Activated naive CD8-positive, alpha-beta T cell treated with anti-CD3 and anti-CD28 coated beads, Interleukin-2, amount 10 ng/mL, durations not matched to agents 7 days and 5 days (primary cell): ENCODE data around the gene ULK2. TPM values are rescaled to one million over a fixed set of nuclear protein-coding genes. Genes with fewer than 3 reads are reported as not detected.

Source experiments
- ATAC-seq: fragments of 150-1000 bp; cut with Tn5 transposase; one replicate; pipeline ENCODE4 v1.10.0; 2021; ENCODE audit warnings: low read depth, moderate library complexity
- POLR2A ChIA-PET: fragments of 350-600 bp; sonication (Branson Sonifier 250); formaldehyde crosslinking; loops from one replicate; lab custom pipeline; 2021; ENCODE audit warnings: antibody characterized with exemption; lab: Charles Lee
- DNase-seq: peaks from one replicate; pipeline ENCODE4 v3.0.0; 2021
- H3K27ac Mint-ChIP-seq: one replicate; pipeline ENCODE4 v1.8.0; 2022; ENCODE audit warnings: mild to moderate bottlenecking, mixed read lengths
- H3K27me3 Mint-ChIP-seq: one replicate; pipeline ENCODE4 v1.8.0; 2022; ENCODE audit warnings: mild to moderate bottlenecking, moderate library complexity, mixed read lengths
- H3K36me3 Mint-ChIP-seq: one replicate; pipeline ENCODE4 v1.8.0; 2021; ENCODE audit warnings: mild to moderate bottlenecking, mixed read lengths
- H3K4me1 Mint-ChIP-seq: one replicate; pipeline ENCODE4 v1.8.0; 2021; ENCODE audit warnings: mixed read lengths
- H3K4me3 Mint-ChIP-seq: one replicate; pipeline ENCODE4 v1.8.0; 2022; ENCODE audit warnings: mild to moderate bottlenecking, moderate library complexity, mixed read lengths
- H3K9me3 Mint-ChIP-seq: one replicate; pipeline ENCODE4 v1.8.0; 2021; ENCODE audit warnings: mixed read lengths
- total RNA-seq, 2 experiments: library from RNA; stranded (reverse); gene quantifications; one replicate each; pipeline ENCODE4 v1.2.3, GENCODE V29; 2021

The ULK2 gene
- total RNA-seq, 2 experiments from 2014 or later = 8.8 to 9.7 TPM

DNA sequence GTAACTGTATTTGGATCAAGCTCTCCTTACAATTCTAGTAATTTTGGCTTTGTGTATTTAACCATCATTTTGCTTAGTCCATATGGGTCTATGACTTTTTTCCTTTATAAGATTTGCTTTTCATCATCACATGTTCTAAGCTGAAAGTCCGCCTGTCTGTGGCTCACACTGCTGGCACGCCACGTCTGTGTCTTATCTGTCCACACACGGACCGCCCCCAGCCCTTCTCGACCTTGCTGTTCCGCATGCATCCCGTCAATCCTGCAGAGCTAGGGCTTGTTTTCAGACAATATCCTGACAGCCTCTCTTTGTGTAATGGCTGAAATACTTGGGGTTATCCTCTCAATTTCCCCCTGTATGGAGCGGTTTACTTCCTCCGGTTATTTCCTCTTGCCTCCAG is 111.2 kb downstream of the ULK2 start:
- H3K36me3 Mint-ChIP-seq = no peaks in the 10 kb centered on the region
- POLR2A ChIA-PET = no interaction called here
- no peaks in the 10 kb centered on the region for H3K9me3 Mint-ChIP-seq
- no peak for ATAC-seq
- no peak overlapping the region for H3K4me3 Mint-ChIP-seq
- no peak for DNase-seq
- H3K27ac Mint-ChIP-seq = no peak overlapping the region
- peaks cover 3% of the 10 kb centered on the region for H3K27me3 Mint-ChIP-seq
- no peaks in the 10 kb centered on the region for H3K4me1 Mint-ChIP-seq

DNA sequence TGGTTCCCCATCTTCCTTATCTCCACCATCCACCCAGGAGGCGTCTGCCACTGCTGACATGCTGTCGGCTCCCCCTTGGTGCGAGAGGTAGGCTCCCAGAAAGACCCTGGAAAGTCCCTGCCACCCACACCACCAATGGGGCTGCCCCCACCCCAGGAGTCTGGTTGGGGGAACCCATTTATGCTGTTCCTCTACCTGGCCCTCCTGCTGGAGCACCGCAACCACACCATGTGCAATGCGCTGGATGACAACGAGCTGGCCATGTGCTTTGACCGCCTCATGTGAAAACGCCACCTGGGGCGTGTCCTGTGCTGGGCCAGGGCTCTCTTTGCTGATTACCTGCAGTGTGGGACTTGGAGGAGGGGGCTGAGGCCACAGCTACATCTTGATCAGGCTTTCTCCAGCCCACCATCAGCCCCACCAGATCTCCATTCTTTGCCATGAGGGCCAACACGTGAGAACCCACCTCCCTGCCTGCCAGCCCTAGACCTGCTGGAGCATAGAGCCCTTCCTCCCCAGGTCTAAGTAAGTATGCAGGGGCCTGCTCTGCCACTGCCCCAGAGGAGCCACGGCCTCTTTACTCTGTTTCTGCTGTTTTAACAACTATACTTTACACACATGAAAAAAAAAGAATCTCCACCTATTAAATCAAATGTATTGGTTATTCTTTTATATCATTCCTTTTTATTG is 111.8 kb downstream of the ULK2 start:
- POLR2A ChIA-PET = no interaction called here
- no peak overlapping the region for H3K27ac Mint-ChIP-seq
- H3K4me3 Mint-ChIP-seq = no peak overlapping the region
- no peaks in the 10 kb centered on the region for H3K4me1 Mint-ChIP-seq
- no peaks in the 10 kb centered on the region for H3K9me3 Mint-ChIP-seq
- peaks cover 4% of the 10 kb centered on the region for H3K27me3 Mint-ChIP-seq
- H3K36me3 Mint-ChIP-seq = no peaks in the 10 kb centered on the region
- ATAC-seq = no peak
- DNase-seq = no peak

DNA sequence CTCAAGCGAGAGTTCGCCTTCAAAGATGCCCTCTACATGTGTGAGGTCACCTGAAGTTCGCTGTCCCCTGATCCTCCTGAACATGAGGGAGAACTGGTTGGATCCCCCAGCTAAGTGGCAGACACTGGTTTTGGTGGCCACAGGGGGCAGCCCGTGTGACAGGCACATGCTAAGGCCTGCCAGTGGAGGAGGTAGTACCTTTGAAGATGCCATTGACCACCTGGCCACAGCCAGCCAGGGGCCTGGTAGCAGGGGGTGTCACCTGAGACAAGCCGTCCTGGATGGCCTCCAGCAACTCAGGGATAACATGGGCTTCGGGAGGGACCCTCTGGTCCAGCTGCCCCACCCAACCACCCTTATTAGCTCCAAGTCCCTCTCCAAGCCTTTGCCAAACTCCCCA is 112.3 kb downstream of the ULK2 start:
- POLR2A ChIA-PET = no interaction called here
- DNase-seq (no peak), ATAC-seq (no peak)
- H3K4me1 Mint-ChIP-seq = no peaks in the 10 kb centered on the region
- H3K27me3 Mint-ChIP-seq = peaks cover 7% of the 10 kb centered on the region
- H3K4me3 Mint-ChIP-seq = no peak overlapping the region
- no peaks in the 10 kb centered on the region for H3K36me3 Mint-ChIP-seq
- H3K9me3 Mint-ChIP-seq = no peaks in the 10 kb centered on the region
- no peak overlapping the region for H3K27ac Mint-ChIP-seq

DNA sequence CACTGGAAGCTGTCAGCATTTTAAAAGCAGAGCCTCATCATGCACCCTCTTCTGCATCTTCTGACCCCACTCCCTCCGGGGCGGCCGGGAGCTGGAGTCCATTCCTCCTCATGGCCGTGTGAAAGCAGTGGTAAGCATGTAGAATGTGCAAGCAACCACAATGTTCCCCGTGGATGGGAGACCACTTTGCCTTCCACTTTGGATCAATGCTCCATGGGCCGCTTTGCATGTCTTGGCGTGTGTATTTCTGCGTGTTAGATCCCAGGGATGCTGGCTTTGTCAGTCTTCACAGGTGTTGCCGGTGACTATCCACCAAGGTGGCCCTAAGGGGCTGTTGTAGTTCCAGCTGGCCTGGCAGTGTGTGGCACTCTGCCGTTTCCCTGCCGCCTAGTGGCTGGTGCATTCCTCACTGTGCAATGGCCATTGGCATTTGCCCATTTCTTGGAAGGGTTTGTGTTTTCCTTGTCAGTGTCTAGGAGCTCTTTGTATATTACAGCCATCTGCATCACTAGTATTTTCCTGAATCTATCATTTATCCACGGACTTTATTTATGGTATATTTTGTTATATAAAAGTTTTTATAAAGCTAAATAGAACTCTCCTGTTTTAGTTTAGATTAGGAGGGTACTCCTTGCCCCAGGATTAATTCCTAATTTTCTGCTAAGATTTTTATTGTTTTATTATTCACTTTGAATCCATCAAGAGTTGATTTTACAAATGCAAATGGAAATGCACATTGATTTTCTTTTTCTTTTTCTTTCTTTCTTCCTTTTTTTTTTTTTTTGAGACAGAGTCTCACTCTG is 113.9 kb downstream of the ULK2 start:
- POLR2A ChIA-PET = no interaction called here
- Mint-ChIP-seq H3K27ac (no peak overlapping the region), H3K27me3 (peaks cover 7% of the 10 kb centered on the region), H3K4me3 (no peak overlapping the region), H3K4me1 (no peaks in the 10 kb centered on the region), H3K9me3 (no peaks in the 10 kb centered on the region), H3K36me3 (no peaks in the 10 kb centered on the region)
- ATAC-seq = no peak
- DNase-seq = no peak

DNA sequence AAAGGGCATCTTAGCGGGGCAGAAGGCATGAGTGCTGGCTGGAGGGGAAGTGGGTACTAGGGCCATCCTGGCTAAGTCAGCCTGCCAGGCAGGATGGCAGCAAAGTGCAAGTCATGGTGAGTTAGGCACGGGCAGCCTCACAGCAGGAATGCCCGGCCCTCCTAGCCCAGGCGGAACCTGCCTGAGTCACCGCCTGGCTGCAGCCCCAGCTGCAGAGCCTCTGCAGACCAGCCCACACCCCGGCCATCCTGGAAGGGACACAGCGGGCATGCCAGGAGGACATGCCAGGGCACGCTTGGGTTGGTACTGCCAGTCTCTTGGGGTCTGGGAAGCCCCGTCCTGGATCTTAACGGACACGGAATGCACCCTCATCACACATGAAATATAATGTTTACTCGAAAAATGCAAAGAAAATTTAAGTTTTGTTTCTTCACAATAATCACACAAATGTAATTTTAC is 114.7 kb downstream of the ULK2 start:
- no peak overlapping the region for H3K4me3 Mint-ChIP-seq

DNA sequence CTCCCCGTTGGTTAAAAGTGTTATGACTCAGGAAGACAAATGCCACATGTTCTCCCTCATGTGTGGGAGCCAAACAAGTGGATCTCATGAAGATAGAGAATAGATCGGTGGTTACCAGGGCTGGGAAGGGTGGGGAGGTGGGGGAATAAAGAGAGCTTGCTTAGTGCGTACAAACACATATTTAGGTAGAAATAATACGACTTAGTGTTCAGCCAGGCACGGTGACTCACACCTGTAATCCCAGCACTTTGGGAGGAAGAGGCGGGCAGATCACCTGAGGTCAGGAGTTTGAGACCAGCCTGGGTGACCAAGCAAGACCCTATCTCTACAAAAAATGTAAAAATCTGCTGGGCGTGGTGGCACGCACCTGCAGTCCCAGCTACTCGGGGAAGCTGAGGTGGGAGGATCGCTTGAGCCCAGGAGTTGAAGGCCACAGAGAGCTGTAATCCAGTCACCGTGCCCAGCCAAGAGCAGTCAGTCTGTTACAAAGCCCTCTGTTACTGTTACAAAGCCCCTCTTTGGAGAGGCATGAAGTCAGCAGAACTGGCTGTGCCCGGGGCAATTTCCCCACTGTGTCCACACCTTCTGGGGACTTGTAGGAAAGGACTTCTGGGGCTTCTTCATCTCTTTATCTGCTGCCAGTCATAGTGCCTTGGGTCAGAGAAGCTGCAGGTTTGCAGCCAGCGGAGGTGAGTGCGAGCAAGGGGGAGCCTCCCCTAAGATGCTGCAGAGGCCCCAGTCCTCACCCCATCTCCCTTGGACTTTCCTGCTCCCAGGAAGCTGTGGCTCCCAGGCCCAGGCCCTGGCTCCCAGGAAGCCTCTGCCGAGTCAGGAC is 115.3 kb downstream of the ULK2 start:
- POLR2A ChIA-PET = no interaction called here
- H3K36me3 Mint-ChIP-seq = no peaks in the 10 kb centered on the region
- H3K4me3 Mint-ChIP-seq = no peak overlapping the region
- H3K27me3 Mint-ChIP-seq = peaks cover 11% of the 10 kb centered on the region
- DNase-seq (no peak), ATAC-seq (no peak)
- H3K9me3 Mint-ChIP-seq = no peaks in the 10 kb centered on the region
- H3K27ac Mint-ChIP-seq = no peak overlapping the region
- H3K4me1 Mint-ChIP-seq = no peaks in the 10 kb centered on the region

More for the DNA sequence above, 114.7 kb downstream of the ULK2 start:
- peaks cover 7% of the 10 kb centered on the region for H3K27me3 Mint-ChIP-seq
- DNase-seq = no peak
- H3K4me1 Mint-ChIP-seq = no peaks in the 10 kb centered on the region
- no peaks in the 10 kb centered on the region for H3K36me3 Mint-ChIP-seq
- H3K27ac Mint-ChIP-seq = no peak overlapping the region
- H3K9me3 Mint-ChIP-seq = no peaks in the 10 kb centered on the region
- POLR2A ChIA-PET = no interaction called here
- ATAC-seq = no peak

DNA sequence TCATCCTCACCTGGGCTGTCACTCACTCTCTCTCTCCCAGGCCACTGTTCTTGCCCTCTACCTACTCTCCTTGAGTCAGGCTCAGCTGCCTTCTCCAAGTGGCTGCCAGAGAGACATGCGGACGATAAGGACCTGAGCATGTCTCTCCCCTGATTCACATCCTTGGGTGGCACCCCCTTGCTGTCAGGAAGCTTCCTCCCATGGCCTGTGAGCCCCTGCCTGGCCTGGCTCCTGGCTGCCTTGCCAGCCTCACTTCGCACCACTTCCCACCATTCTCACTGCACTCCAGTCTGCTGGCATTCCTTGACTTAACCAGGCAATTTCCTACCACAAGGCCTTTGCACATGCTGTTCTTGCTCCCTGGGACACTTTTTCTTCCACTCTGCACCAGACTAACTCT is 116.9 kb downstream of the ULK2 start:
- POLR2A ChIA-PET = no interaction called here
- H3K4me1 Mint-ChIP-seq = no peaks in the 10 kb centered on the region
- ATAC-seq = no peak
- H3K27me3 Mint-ChIP-seq = peaks cover 11% of the 10 kb centered on the region
- no peak overlapping the region for H3K4me3 Mint-ChIP-seq
- no peaks in the 10 kb centered on the region for H3K36me3 Mint-ChIP-seq
- no peak overlapping the region for H3K27ac Mint-ChIP-seq
- H3K9me3 Mint-ChIP-seq = no peaks in the 10 kb centered on the region
- DNase-seq = no peak

DNA sequence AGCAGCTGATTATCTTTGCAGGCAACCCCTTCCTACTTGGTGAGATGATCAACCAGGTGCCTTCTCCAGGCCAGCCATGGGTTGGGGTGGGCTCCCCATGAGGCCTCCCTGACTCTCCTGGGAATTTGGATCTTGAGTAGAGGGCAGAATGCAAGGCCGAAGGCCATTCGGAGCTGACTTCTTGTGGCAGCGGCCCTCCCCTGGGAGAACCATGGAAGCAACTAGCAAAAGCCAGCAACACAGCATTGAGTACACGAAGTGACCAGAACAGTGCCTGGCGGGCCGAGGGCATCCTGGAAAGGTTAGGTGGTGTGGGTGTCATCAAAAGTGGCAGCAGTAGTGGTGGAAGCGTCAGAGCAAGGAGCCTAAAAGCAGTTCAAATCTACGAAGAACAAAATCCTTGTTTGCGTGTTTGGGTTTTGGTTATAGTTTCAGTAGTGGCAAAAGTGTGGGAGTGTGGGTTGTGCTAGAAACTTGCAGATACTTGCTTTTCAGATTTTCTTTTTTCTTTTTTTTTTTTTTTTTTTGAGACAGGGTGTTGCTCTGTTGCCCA is 117.6 kb downstream of the ULK2 start:
- POLR2A ChIA-PET = no interaction called here
- no peak overlapping the region for H3K4me3 Mint-ChIP-seq
- no peaks in the 10 kb centered on the region for H3K36me3 Mint-ChIP-seq
- H3K27me3 Mint-ChIP-seq = peaks cover 10% of the 10 kb centered on the region
- ATAC-seq (no peak), DNase-seq (no peak)
- H3K27ac Mint-ChIP-seq = no peak overlapping the region
- no peaks in the 10 kb centered on the region for H3K4me1 Mint-ChIP-seq
- H3K9me3 Mint-ChIP-seq = no peaks in the 10 kb centered on the region

DNA sequence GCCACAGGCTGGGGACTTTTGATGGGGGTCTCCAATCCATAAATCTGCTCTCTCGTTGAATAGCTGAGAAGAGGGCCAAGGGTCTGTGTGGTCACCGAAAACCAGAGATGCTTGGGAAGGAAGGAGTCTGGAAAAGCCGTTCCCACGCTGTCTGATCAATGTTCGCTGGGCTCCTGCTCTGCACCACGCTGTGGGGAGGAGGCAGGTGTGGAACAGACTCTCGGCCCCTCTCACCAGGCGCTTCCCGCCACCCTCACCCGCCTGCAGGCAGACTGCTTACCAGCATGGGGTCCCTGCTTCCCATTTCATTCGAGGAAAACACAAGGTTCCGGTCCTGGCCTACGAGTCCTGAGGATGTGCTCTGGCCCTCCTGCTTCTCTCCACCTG is 118.9 kb downstream of the ULK2 start:
- H3K4me1 Mint-ChIP-seq = no peaks in the 10 kb centered on the region
- H3K27ac Mint-ChIP-seq = no peak overlapping the region
- no peak overlapping the region for H3K4me3 Mint-ChIP-seq
- POLR2A ChIA-PET = no interaction called here
- peaks cover 8% of the 10 kb centered on the region for H3K27me3 Mint-ChIP-seq
- ATAC-seq = no peak
- H3K9me3 Mint-ChIP-seq = no peaks in the 10 kb centered on the region
- DNase-seq = no peak
- no peaks in the 10 kb centered on the region for H3K36me3 Mint-ChIP-seq

DNA sequence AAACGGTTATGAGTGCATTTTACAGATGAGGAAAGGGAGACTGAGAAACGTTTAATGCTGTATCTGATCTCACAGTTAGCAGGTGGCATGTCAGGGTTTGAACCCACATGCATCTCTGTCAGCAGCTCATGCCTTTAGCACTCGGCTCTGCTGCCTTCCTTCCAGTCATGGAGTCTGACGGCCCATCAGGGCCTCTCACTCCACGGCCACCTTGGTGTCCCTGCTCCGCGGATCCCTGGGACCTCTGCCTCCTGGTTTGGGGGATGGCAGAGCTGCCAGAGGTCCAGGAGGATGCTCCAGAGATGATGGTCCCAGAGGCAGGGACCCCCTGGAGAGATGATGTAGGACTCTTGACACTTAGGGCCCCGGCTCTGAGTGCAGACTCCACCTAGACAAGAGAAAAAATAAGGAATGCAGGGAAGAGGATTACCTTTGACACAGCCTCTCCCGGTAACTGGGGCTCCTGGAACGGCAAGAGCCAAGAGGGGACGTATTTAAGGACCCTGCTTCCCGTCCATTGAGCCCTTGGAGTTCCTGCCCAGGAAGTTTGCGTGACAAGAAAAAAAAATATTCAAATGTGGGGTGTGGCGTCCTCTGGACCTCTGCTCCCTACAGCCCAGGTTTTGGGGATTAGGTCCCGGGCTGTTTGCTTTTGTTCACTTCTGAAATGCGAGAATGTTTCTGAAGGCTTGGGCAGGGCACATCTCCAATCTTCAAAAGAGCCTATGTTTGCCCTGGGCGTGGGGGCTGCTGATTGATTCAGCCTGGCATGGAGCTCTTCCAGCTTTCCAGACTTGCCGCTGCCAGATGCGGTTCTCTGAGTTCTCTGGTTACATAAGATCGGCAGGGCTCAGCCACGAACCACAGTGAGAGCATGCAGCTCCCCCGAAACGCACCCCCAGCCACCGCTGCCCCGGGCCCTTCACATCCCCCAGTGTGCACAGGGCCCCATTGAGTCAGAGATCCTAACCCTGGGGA is 119.6 kb downstream of the ULK2 start, which contains the start of gene ALDH3A1:
ALDH3A1 (minus strand) TSS at position 470 of the 978 bp plus-strand sequence. CDS start 3,169 bp downstream, outside the sequence.
- DNase-seq = no peak
- Mint-ChIP-seq H3K9me3 (no peaks in the 10 kb centered on the region), H3K36me3 (no peaks in the 10 kb centered on the region), H3K27ac (no peak within 1 kb of the TSS), H3K4me3 (no peak within 1 kb of the TSS), H3K27me3 (peaks cover 8% of the 10 kb centered on the region), H3K4me1 (no peaks in the 10 kb centered on the region)
- no peak for ATAC-seq
- POLR2A ChIA-PET = no interaction called here

DNA sequence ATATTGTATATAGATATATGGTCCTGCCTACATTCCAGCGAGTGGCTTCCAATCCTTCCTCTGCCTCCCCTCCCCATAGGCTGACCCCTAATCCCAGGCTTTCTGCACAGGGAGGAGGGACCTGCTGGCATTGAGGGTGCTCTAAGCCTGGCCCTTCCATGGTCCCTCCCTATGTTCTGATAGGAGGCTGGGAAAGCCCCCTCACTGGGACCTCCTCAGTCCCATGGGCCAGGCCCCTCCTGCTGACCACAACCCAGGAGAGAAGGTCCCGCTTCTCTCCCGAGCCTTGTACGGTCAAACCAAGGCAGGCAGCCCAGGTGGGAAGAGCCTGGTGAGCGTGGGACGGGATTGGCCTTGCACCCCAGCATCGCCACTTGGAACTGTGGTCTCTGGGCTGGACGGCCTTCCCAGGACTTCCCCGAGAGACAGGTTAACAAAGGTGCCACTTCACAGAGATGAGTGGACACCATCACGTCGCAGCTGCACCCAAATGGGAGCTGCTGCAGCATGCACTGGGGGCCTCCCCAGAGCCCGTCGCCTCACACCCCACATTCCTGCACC is 120.5 kb downstream of the ULK2 start:
- DNase-seq = no peak
- Mint-ChIP-seq H3K9me3 (no peaks in the 10 kb centered on the region), H3K4me3 (no peak overlapping the region), H3K36me3 (no peaks in the 10 kb centered on the region), H3K27ac (no peak overlapping the region), H3K27me3 (peaks cover 8% of the 10 kb centered on the region), H3K4me1 (no peaks in the 10 kb centered on the region)
- no peak for ATAC-seq
- POLR2A ChIA-PET = no interaction called here

DNA sequence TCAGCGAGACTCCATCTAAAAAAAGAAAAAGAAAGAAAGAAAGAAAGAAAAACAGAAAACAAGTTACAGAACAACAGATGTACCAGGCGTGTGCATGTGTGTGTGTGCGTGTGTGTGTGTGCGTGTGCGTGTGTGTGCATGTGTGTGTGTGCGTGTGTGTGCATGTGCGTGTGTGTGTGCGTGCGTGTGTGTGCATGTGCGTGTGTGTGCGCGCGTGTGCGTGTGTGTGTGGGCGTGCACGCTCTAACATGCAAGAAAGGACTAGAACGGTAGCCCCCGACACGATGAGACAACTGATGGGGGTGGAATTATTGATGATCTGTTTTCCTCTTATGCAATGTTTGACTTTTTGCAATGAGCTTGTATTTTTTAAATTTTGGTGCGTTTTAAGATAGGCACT is 121.2 kb downstream of the ULK2 start:
- POLR2A ChIA-PET = no interaction called here
- DNase-seq = no peak
- Mint-ChIP-seq H3K36me3 (no peaks in the 10 kb centered on the region), H3K27ac (no peak overlapping the region), H3K9me3 (no peaks in the 10 kb centered on the region), H3K27me3 (peaks cover 8% of the 10 kb centered on the region), H3K4me1 (no peaks in the 10 kb centered on the region), H3K4me3 (no peak overlapping the region)
- no peak for ATAC-seq
